Heart left ventricle (tissue), 16 donors: ENCODE measurements around the gene HOMER1. TPM values are rescaled to one million over a fixed set of nuclear protein-coding genes. Genes with fewer than 3 reads are reported as not detected.

ENCODE experiments used
- ATAC-seq, 4 donors: fragments of 200-7000 bp; cut with Tn5 transposase; one replicate each; pipeline ENCODE4 v1.9.1; 2020 to 2022; ENCODE audit warnings: moderate library complexity in 4 of 4, mild to moderate bottlenecking in 3 of 4, moderate number of reproducible peaks in 1 of 4
- DNase-seq, 5 donors: peaks; one replicate each; pipeline ENCODE4 v3.0.0-alpha.2; 2020
- H3K27ac ChIP-seq, 12 donors: fragments of 200-600 bp; sonication (generic) in 4 of 12; one replicate each; pipeline versions ENCODE4 v1.5.0 to v1.8.0; 2016 to 2022; ENCODE audit warnings: mild to moderate bottlenecking in 2 of 12
- H3K27me3 ChIP-seq, 9 donors: fragments of 200-600 bp; sonication (generic) in 2 of 9; one replicate each; pipeline versions ENCODE4 v1.5.1 to v1.8.0; 2016 to 2022; ENCODE audit warnings: mild to moderate bottlenecking in 3 of 9
- H3K36me3 ChIP-seq, 9 donors: fragments of 200-600 bp; sonication (generic) in 2 of 9; one replicate each; pipeline versions ENCODE4 v1.5.0 to v1.8.0; 2018 to 2022; ENCODE audit warnings: mild to moderate bottlenecking in 2 of 9
- H3K4me1 ChIP-seq, 12 donors: fragments of 200-600 bp; sonication (generic) in 4 of 12; one replicate each; pipeline versions ENCODE4 v1.5.0 to v1.8.0; 2016 to 2022; ENCODE audit warnings: mild to moderate bottlenecking in 3 of 12
- H3K4me3 ChIP-seq, 12 donors: fragments of 200-600 bp; sonication (generic) in 4 of 12; one replicate each; pipeline versions ENCODE4 v1.5.0 to v1.8.0; 2017 to 2022; ENCODE audit warnings: mild to moderate bottlenecking in 9 of 12, moderate library complexity in 4 of 12
- H3K9me3 ChIP-seq, 12 donors: fragments of 200-600 bp; sonication (generic) in 4 of 12; one replicate each; pipeline versions ENCODE4 v1.5.0 to v1.8.0; 2016 to 2022; ENCODE audit warnings: mild to moderate bottlenecking in 1 of 12
- POLR2A ChIP-seq, 2 donors: fragments of 450-650 bp; IDR thresholded peaks; one replicate each; pipeline ENCODE4 v1.6.1; 2017; ENCODE audit warnings: antibody characterized with exemption in 2 of 2, mild to moderate bottlenecking in 2 of 2, moderate library complexity in 2 of 2
- WGBS, 4 donors: extraction: QIAGEN DNeasy Blood & Tissue Kit in 2 of 4; methylation state at CpG; one replicate each; pipeline versions ENCODE4 v1.1.5 to v1.1.7; 2013 to 2018; 5-methylcytosine and 5-hydroxymethylcytosine counted together
- intact Hi-C, 10 donors: fragments of 100-400 bp; cut with DNase I; formaldehyde crosslinking; loops; one replicate each; pipeline versions ENCODE4 v1.11.1 to v1.14.2; 2022
- polyA plus RNA-seq, 2 donors: library from polyadenylated mRNA; stranded (reverse); fragments of 200-250 nt; gene quantifications; one replicate each; pipeline ENCODE4 v1.2.3, GENCODE V29; 2013
- total RNA-seq, 9 donors: library from RNA; depleted of rRNA in 2 of 9; stranded (reverse); fragments of >200 nt in 2 of 9; fragmentation: NEBNext Ultra II Directional in 3 of 9; extraction: Animal tissue kit (Norgen Biotek cat#: 25700) in 3 of 9; gene quantifications; one replicate each; pipeline versions ENCODE4 v1.1.0 to v1.2.4, GENCODE V29; 2016 to 2023
- TF ChIP-seq, protein P1 (sequence below), 12 donors: fragments of 200-600 bp; sonication (generic) in 4 of 12; IDR thresholded peaks; one replicate each; pipeline versions ENCODE4 v1.5.0 to v1.8.0; 2018 to 2022; ENCODE audit warnings: antibody characterized with exemption in 12 of 12, mild to moderate bottlenecking in 5 of 12
- donor health status: ischemic (EF 13 %, LVEDD 7.1; RV severe dilation, severe dysfunction).
- donor health status: healthy with polysubstance abuse.
- donor health status: DM: no; HTN: yes; CAD: no.
- donor health status: DM: no; HTN: no; CAD: no.
- donor health status: ischemic (EF 25% LVEDD 6.9; RV normal size, moderate dysfunction).
- donor health status: ischemic (EF 25% LVEDD 5.7; RV mildly dilated, moderate dysfunction).
- donor health status: healthy.
- donor health status: DM: yes; HTN: yes; CAD: no.
- donor health status: ischemic (EF 35%, LVEDD 5.7; RV mildly dilated, moderate dysfunction).
- donor health status: nonischemic (EF 11% LVEDD 7.7; RV severe dilation, severe dysfunction).
- donor health status: DM: yes; HTN: yes; CAD: no.
- donor health status: PGD.
- donor health status: ischemic (EF 29% LVEDD 5.4; RV normal size, mild dysfunction).
- donor health status: nonischemic (EF 23%, LVEDD 6.1; RV moderate dilation, normal function).

Gene HOMER1
- total and polyA plus RNA-seq, 11 donors, result 12.1 to 83.5 (median 51.0) TPM

DNA sequence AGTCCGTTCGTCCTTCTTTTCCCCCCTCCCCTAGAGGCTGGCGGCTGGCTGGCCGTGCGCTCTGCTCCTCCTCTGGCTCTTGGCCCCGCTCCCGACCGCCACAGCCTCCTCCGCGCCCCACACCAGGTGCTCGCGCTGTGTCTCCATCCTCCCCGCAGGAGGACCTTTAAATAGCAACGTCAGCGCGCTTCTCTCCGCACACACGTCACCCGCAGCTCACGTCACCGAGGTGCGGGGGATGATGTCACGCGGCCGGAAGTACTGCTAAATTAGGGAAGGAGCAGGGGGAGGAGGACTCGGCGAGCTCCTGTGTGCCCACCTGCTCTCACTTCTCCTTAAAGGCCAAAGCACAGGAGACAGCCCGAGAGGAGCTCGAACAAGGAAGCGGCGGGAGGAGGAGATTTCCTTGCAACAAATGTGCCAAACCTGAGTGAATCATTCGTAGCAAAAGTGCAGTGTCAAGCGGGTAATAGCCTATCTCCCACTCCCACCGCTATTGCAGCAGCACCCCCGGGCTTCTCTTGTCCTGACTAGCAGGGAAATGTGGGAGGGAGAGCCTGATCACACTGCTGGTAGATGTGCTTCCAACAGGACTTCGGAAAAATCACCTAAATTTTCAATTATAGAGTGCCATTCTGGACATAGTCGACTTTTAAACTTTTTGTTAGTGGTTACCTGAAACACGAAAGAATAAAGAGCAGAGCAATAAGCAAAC is 614 bp upstream of the HOMER1 start:
- ATAC-seq (peak; percentile 82 to 93 (median 89)), DNase-seq (peak; percentile 90 to 94 (median 93))
- intact Hi-C loops, result loop anchor here in 5 of 10 donors (5.0 to 10.0 kb wide), 6 partner anchors 42 to 277 kb away; partner anchors contain the start of gene JMY (in 2 of the 5)
- Histone ChIP-seq H3K4me1 (peaks cover 0 to 26% (median 2%) of the 10 kb centered on the region in 12 donors), H3K27me3 (peaks cover 0 to 34% (median 0%) of the 10 kb centered on the region in 9 donors), H3K9me3 (no peaks in the 10 kb centered on the region), H3K4me3 (peak overlapping the region; percentile 71 to 95 (median 88)), H3K36me3 (no peaks in the 10 kb centered on the region), H3K27ac (peak overlapping the region; percentile 81 to 99 (median 96))
- 2 to 4% (median 3%) methylated on average over 23 to 38 of the region's 38 CpGs for WGBS, 4 donors
- TF ChIP-seq, protein P1, sequence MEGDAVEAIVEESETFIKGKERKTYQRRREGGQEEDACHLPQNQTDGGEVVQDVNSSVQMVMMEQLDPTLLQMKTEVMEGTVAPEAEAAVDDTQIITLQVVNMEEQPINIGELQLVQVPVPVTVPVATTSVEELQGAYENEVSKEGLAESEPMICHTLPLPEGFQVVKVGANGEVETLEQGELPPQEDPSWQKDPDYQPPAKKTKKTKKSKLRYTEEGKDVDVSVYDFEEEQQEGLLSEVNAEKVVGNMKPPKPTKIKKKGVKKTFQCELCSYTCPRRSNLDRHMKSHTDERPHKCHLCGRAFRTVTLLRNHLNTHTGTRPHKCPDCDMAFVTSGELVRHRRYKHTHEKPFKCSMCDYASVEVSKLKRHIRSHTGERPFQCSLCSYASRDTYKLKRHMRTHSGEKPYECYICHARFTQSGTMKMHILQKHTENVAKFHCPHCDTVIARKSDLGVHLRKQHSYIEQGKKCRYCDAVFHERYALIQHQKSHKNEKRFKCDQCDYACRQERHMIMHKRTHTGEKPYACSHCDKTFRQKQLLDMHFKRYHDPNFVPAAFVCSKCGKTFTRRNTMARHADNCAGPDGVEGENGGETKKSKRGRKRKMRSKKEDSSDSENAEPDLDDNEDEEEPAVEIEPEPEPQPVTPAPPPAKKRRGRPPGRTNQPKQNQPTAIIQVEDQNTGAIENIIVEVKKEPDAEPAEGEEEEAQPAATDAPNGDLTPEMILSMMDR (IDR thresholded peaks at IDR 0.05), result no peak
- peak in 1 of 2 donors; percentile 93 for TF ChIP-seq POLR2A (IDR thresholded peaks at IDR 0.05)

DNA sequence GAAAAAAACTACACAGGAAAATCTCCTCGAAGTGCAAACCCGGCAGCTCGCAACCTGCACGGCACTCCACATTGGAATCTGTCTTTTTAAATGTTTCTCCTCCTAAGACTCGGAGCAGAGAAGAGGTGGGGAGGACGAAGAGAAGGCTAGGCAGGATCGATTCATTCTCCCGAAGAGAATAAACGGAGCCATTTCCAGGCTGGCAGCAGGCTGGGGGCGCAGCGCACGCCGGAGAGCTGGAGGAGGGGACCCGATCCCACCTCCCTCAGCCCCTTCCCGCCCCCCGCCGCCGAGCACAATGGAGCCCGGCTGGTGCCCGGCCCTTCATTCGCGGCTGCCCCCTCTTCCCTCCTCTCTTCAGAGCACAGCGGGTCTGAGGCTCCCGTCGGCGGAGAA is 628 bp downstream of the HOMER1 start:
- ATAC-seq, result no peak
- 0 to 1% (median 0%) methylated on average over 14 to 26 of the region's 26 CpGs for WGBS, 4 donors
- Histone ChIP-seq H3K4me3 (peak overlapping the region; percentile 71 to 95 (median 88)), H3K9me3 (no peaks in the 10 kb centered on the region), H3K27ac (peak overlapping the region; percentile 81 to 99 (median 96)), H3K4me1 (peaks cover 0 to 26% (median 3%) of the 10 kb centered on the region in 12 donors), H3K27me3 (peaks cover 0 to 34% (median 0%) of the 10 kb centered on the region in 9 donors), H3K36me3 (no peaks in the 10 kb centered on the region)
- intact Hi-C loops, result loop anchor here in 5 of 10 donors (5.0 to 10.0 kb wide), 6 partner anchors 41 to 276 kb away; partner anchors contain the start of gene JMY (in 2 of the 5)
- TF ChIP-seq, protein P1 (IDR thresholded peaks at IDR 0.05), result no peak
- TF ChIP-seq POLR2A (IDR thresholded peaks at IDR 0.05), result no peak
- no peak for DNase-seq

DNA sequence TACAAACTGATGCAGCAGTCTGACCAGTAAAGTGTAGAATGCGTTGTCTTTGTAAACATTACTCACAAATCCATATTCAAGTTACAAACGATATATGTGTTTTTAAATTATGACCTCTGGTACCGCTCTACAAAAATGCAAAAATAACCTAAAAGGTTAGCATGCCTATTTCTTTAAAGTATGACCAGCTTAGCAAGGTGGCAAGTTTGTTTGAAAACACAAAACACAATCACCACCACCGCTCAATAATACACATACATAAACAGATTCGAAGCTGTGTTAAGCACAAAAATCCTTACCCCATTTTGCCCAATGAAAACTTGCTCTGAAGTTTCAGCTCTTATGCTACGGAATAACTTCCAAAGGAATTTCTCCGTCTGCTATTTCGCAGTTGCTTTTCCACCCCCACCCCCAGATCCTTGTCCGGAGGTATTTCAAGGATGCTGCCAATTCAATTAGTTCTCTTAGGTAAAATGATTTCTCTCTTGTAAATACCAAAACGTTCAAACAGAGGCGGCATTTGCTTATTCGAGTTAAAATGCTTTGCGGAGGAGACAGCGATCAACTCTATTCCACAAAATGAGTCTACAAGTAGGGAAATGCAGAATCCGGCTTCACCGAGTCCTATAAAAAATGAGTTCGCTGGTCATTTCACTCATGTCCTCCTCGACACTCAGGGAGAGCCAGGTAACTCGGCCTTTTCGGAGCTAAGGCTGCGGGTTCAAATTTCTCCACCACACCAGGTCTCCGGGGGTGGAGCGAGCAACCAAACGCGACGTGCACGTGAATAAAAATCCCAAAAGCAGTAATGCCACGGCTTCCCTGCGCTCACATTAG is 1.2 kb downstream of the HOMER1 start:
- Histone ChIP-seq H3K27me3 (peaks cover 0 to 34% (median 0%) of the 10 kb centered on the region in 9 donors), H3K4me3 (peak overlapping the region; percentile 71 to 95 (median 88)), H3K27ac (peak overlapping the region; percentile 41 to 99 (median 96)), H3K9me3 (no peaks in the 10 kb centered on the region), H3K36me3 (no peaks in the 10 kb centered on the region), H3K4me1 (peaks cover 0 to 26% (median 7%) of the 10 kb centered on the region in 12 donors)
- TF ChIP-seq, protein P1 (IDR thresholded peaks at IDR 0.05), result no peak
- TF ChIP-seq POLR2A (IDR thresholded peaks at IDR 0.05), result no peak
- WGBS, 4 donors, result 4 to 6% (median 5%) methylated on average over 29 of the region's 29 CpGs
- intact Hi-C loops, result loop anchor here in 5 of 10 donors (5.0 to 10.0 kb wide), 6 partner anchors 40 to 275 kb away; partner anchors contain the start of gene JMY (in 2 of the 5)
- DNase-seq (peak in 2 of 5 donors; percentile 24 to 25), ATAC-seq (no peak)
